B cell (primary cell): Measurements from ENCODE around the gene LANCL1. TPM values are rescaled to one million over a fixed set of nuclear protein-coding genes. Genes with fewer than 3 reads are reported as not detected.

Experiments
- ATAC-seq: fragments of 200-7000 bp; cut with Tn5 transposase; one replicate; pipeline ENCODE4 v1.10.0; 2021; ENCODE audit warnings: low read depth, mild to moderate bottlenecking, moderate number of reproducible peaks, moderate library complexity
- CTCF ChIA-PET: fragments of 350-600 bp; sonication (Branson Sonifier 250); formaldehyde crosslinking; loops from one replicate; lab custom pipeline; 2021; ENCODE audit warnings: antibody characterized with exemption, inconsistent platforms; lab: Charles Lee
- POLR2A ChIA-PET: fragments of 350-600 bp; sonication (Branson Sonifier 250); formaldehyde crosslinking; loops from one replicate; lab custom pipeline; 2021; ENCODE audit warnings: antibody characterized with exemption; lab: Charles Lee
- DNase-seq: peaks from one replicate; pipeline ENCODE4 v3.0.0; 2013
- H2AFZ ChIP-seq: 2 replicates; pipeline ENCODE4 v1.6.1; 2012; ENCODE audit warnings: mild to moderate bottlenecking, low read depth, low read length; ENCODE audit not compliant: insufficient read depth, poor library complexity, severe bottlenecking
- H3K27ac ChIP-seq, 2 donors: 1 replicate in 1 of 2; 2 replicates in 1 of 2; pipeline ENCODE4 v1.5.1; 2012 to 2013; ENCODE audit warnings: low read length in 2 of 2, mild to moderate bottlenecking in 2 of 2, moderate library complexity in 1 of 2
- H3K27me3 ChIP-seq, 4 experiments: fragments of 200-600 bp in 1 of 4; sonication (generic) in 1 of 4; replicated peaks in 1 of 4; 1 replicate in 2 of 4; 2 replicates in 2 of 4; pipeline versions ENCODE4 v1.6.1 to v1.7.0; 2013 to 2016; ENCODE audit warnings: low read length in 3 of 4, mild to moderate bottlenecking in 2 of 4, mixed read lengths in 1 of 4, moderate library complexity in 1 of 4; ENCODE audit not compliant: insufficient read depth in 4 of 4, control insufficient read depth in 3 of 4; ENCODE audit errors: control extremely low read depth in 1 of 4
- H3K36me3 ChIP-seq, 2 experiments: replicated peaks in 1 of 2; 1 replicate in 1 of 2; 2 replicates in 1 of 2; pipeline versions ENCODE4 v1.6.1 to v1.7.1; 2013; ENCODE audit warnings: low read length in 1 of 2; ENCODE audit not compliant: insufficient read depth in 2 of 2, control insufficient read depth in 1 of 2; ENCODE audit errors: control extremely low read depth in 1 of 2, extremely low read depth in 1 of 2
- H3K4me1 ChIP-seq, 2 donors: fragments of 200-600 bp in 1 of 2; sonication (generic) in 1 of 2; 1 replicate in 1 of 2; 2 replicates in 1 of 2; pipeline versions ENCODE4 v1.5.1 to v1.6.1; 2013 to 2017; ENCODE audit warnings: low read length in 2 of 2; ENCODE audit not compliant: control insufficient read depth in 2 of 2, insufficient read depth in 2 of 2
- H3K4me2 ChIP-seq: replicated peaks from 2 replicates; pipeline ENCODE3; 2012; ENCODE audit warnings: mild to moderate bottlenecking, low read depth, low read length; ENCODE audit not compliant: poor library complexity, severe bottlenecking
- H3K4me3 ChIP-seq, 5 experiments: fragments of 200-600 bp in 1 of 5; sonication (generic) in 1 of 5; 1 replicate in 3 of 5; 2 replicates in 2 of 5; pipeline versions ENCODE4 v1.5.1 to v1.7.0; 2011 to 2016; ENCODE audit warnings: low read length in 4 of 5, mild to moderate bottlenecking in 4 of 5, low read depth in 2 of 5, control low read depth in 1 of 5, moderate library complexity in 1 of 5; ENCODE audit not compliant: insufficient read depth in 1 of 5; ENCODE audit errors: control extremely low read depth in 1 of 5, extremely low read depth in 1 of 5
- H3K79me2 ChIP-seq: fragments of 200-600 bp; sonication (generic); one replicate; pipeline ENCODE4 v1.6.0; 2016; ENCODE audit warnings: low read length; ENCODE audit not compliant: control insufficient read depth, insufficient read depth
- H3K9ac ChIP-seq: fragments of 200-600 bp; sonication (generic); 2 replicates; pipeline ENCODE4 v1.6.1; 2017; ENCODE audit warnings: mild to moderate bottlenecking, low read length, moderate library complexity
- H3K9me3 ChIP-seq, 3 donors: one replicate each; pipeline versions ENCODE4 v1.6.1 to v1.7.1; 2013; ENCODE audit warnings: low read length in 2 of 3; ENCODE audit not compliant: control insufficient read depth in 2 of 3, insufficient read depth in 1 of 3; ENCODE audit errors: control extremely low read depth in 1 of 3
- H4K20me1 ChIP-seq: 2 replicates; pipeline ENCODE4 v1.6.0; 2012; ENCODE audit warnings: mild to moderate bottlenecking, low read length; ENCODE audit not compliant: insufficient read depth, control insufficient read depth, poor library complexity, severe bottlenecking
- H3K27ac Mint-ChIP-seq: one replicate; pipeline ENCODE4 v1.8.0; 2021; ENCODE audit warnings: mixed read lengths
- H3K27me3 Mint-ChIP-seq: one replicate; pipeline ENCODE4 v1.8.0; 2021; ENCODE audit warnings: mixed read lengths
- H3K4me1 Mint-ChIP-seq: one replicate; pipeline ENCODE4 v1.8.0; 2021; ENCODE audit warnings: mixed read lengths
- H3K4me3 Mint-ChIP-seq: one replicate; pipeline ENCODE4 v1.8.0; 2021; ENCODE audit warnings: mixed read lengths
- H3K9me3 Mint-ChIP-seq: one replicate; pipeline ENCODE4 v1.8.0; 2022; ENCODE audit warnings: mixed read lengths; ENCODE audit not compliant: insufficient read depth
- CTCF ChIP-seq: fragments of 200-600 bp; IDR thresholded peaks from one replicate; pipeline ENCODE4 v1.8.0; 2022; ENCODE audit warnings: antibody characterized with exemption, mild to moderate bottlenecking
- EZH2 ChIP-seq: IDR thresholded peaks from 2 replicates; pipeline ENCODE4 v1.6.1; 2012; ENCODE audit warnings: borderline replicate concordance, low read depth, mild to moderate bottlenecking, moderate library complexity, low read length; ENCODE audit not compliant: insufficient read depth, poor library complexity, severe bottlenecking
- WGBS: methylation state at CpG from one replicate; pipeline ENCODE4 v1.1.5; 2013; ENCODE audit warnings: missing lambda C conversion rate; ENCODE audit not compliant: insufficient coverage; 5-methylcytosine and 5-hydroxymethylcytosine counted together
- intact Hi-C: fragments of 100-400 bp; cut with micrococcal nuclease; formaldehyde crosslinking; loops from one replicate; pipeline ENCODE4 v1.10.0; 2022
- polyA plus RNA-seq: library from polyadenylated mRNA; depleted of rRNA; stranded (reverse); fragments of >200 nt; gene quantifications from 2 replicates; pipeline ENCODE4 v1.2.3, GENCODE V29; 2012
- total RNA-seq, 2 donors: library from RNA; stranded (reverse); fragments of 120-200 nt in 1 of 2; gene quantifications; 1 replicate in 1 of 2; 2 replicates in 1 of 2; pipeline versions ENCODE4 v1.2.3 to v1.2.4, GENCODE V29; 2013 to 2022

LANCL1 gene
- total and polyA plus RNA-seq, 2 donors (not counting 1 experiment from before 2014, with no cell fraction given), result 14.8 to 30.0 TPM

- Mint-ChIP-seq H3K27ac (no peak overlapping the region), H3K27me3 (peaks cover 29% of the 10 kb centered on the region), H3K4me3 (no peak overlapping the region), H3K9me3 (peaks cover 4% of the 10 kb centered on the region), H3K4me1 (no peaks in the 10 kb centered on the region)
- CTCF ChIA-PET, result interaction anchor here (2.5 kb wide), 1 partner anchor 13 kb away, joined by 8 read pairs; no protein-coding TSS in a partner anchor
- peaks cover 0 to 4% (median 0%) of the 10 kb centered on the region in 4 experiments for H3K27me3 ChIP-seq
- WGBS, result 67% methylated on average over 1 of the region's 2 CpGs
- TF ChIP-seq EZH2, result no peak
- TF ChIP-seq CTCF, result no peak
- no peak overlapping the region for H3K27ac ChIP-seq
- DNase-seq, result no peak
- H4K20me1 ChIP-seq, result no peaks in the 10 kb centered on the region
- POLR2A ChIA-PET, result no interaction called here
- no peak for ATAC-seq
- H2AFZ ChIP-seq, result no peak overlapping the region
- no peak overlapping the region for H3K4me3 ChIP-seq
- H3K79me2 ChIP-seq, result no peaks in the 10 kb centered on the region
- no peaks in the 10 kb centered on the region for H3K36me3 ChIP-seq
- H3K4me2 ChIP-seq, result no peak overlapping the region
- peaks cover 0 to 2% (median 0%) of the 10 kb centered on the region in 3 donors for H3K9me3 ChIP-seq
- intact Hi-C loops, result no loop called here
- no peak overlapping the region for H3K9ac ChIP-seq
- no peaks in the 10 kb centered on the region for H3K4me1 ChIP-seq
Measured at GRCh38 chr2:210515911-210516310, 39.4 kb upstream of the LANCL1 start.

GRCh38 chr2:210503725-210504191 is 27.2 kb upstream of the LANCL1 start:
- ATAC-seq (no peak), DNase-seq (no peak)
- ChIA-PET CTCF (interaction anchor here (0.5 to 2.2 kb wide), 24 partner anchors 8 to 536 kb away, joined by 3 to 11 read pairs (median 4); no protein-coding TSS in a partner anchor), POLR2A (no interaction called here)
- Mint-ChIP-seq H3K9me3 (no peaks in the 10 kb centered on the region), H3K27ac (no peak overlapping the region), H3K27me3 (peaks cover 31% of the 10 kb centered on the region), H3K4me1 (peaks cover 4% of the 10 kb centered on the region), H3K4me3 (no peak overlapping the region)
- H4K20me1 ChIP-seq, result no peaks in the 10 kb centered on the region
- H3K36me3 ChIP-seq, result no peaks in the 10 kb centered on the region
- intact Hi-C loops, result no loop called here
- H3K27ac ChIP-seq, result no peak overlapping the region
- H3K27me3 ChIP-seq, result peaks cover 0 to 19% (median 4%) of the 10 kb centered on the region in 4 experiments
- no peak overlapping the region for H3K9ac ChIP-seq
- no peak overlapping the region for H3K4me2 ChIP-seq
- peaks cover 0 to 5% of the 10 kb centered on the region in 2 donors for H3K4me1 ChIP-seq
- no peak overlapping the region for H2AFZ ChIP-seq
- H3K79me2 ChIP-seq, result no peaks in the 10 kb centered on the region
- peaks cover 0 to 21% (median 0%) of the 10 kb centered on the region in 3 donors for H3K9me3 ChIP-seq
- 80% methylated on average over 1 of the region's 5 CpGs for WGBS
- H3K4me3 ChIP-seq, result no peak overlapping the region
- TF ChIP-seq EZH2, result no peak
- TF ChIP-seq CTCF, result no peak
